ENCODE results near the gene PCDH9.

The PCDH9 gene

DNA sequence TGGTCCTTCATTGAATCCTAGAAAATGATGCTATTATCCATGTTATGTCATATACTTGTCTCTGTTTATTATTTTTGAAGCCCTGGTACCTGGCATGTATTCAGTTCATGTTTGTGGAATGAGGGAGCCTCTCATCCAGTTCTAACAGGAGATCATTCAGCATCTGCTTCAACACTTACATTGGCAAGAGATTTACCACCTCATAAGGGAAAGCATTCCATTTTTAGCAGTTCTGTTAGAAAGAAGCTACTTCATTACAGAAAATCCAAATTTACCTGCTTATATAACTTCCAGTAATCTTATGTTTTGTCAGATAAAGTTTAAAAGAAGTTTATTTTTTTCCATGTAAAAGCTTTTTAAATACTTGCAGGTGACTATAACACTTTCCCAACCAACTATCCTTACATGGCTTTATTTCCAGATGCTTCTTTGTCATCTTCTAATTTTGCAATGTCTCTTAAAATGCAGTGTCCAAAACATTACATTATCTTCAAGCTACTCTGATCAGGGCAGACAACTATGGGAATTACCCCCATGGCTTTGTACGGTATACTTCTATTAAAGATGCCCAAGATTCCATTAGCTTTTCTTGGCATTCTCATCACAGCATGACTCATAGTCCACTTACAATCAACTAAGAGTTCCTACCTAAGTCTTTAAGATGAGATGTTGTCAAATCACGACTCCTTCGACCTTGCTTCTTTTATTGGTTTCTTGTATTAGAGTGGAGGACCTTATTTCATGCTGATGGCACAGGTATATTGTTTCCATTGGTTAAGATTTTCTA lies 262.1 kb downstream of the PCDH9 start:
- DNase-seq (ENCODE audit: low read depth), result no peak

DNA sequence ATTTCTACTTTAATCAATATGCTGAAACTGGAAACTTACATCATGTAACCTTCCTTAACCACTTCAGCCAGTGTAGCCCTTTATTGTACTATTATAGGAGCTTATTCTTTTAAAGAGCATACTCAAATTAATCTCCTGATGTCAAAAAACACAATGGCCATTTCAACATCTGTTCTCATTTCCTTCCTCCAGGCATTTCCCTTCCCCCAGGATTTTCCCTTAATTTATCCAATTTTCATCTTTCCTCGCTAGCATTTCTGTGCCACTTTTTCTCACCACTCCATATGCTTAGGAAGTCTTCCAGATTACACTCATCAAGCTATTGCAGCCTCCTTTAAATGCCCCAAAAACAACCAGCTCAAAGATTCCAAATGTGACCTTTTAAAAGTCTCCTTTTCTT lies 265.0 kb downstream of the PCDH9 start:
- no peak for DNase-seq (ENCODE audit: low read depth)

GRCh38 chr13:66962953-66963352 lies 267.2 kb downstream of the PCDH9 start:
- DNase-seq (ENCODE audit: low read depth), result no peak

- DNase-seq (ENCODE audit: low read depth), result no peak
These were observed 271.5 kb downstream of the PCDH9 start for GRCh38 chr13:66958611-66959010.

- DNase-seq (ENCODE audit: low read depth), result no peak
These were observed 277.6 kb downstream of the PCDH9 start for GRCh38 chr13:66952507-66952906.

- no peak for DNase-seq (ENCODE audit: low read depth)
These were observed 278.7 kb downstream of the PCDH9 start for GRCh38 chr13:66951426-66951825.

DNA sequence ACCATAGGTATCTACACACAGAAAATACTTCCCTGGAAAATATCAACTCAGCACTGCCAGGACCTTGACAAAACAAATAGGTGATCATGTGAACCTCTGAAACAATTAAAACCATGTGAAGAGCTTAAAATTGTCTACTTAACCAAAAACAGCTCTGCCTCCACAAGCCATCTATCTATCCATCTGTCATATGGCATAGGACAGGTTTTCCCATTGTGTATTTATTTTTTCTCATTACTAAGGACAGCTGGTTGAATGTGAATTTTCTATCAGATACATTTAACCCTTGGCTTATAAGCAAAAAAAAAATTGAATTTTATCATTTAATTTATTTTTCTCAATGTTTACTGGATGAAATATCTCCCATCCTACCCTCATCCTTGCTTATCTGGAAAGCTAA lies 279.5 kb downstream of the PCDH9 start:
- DNase-seq (ENCODE audit: low read depth), result no peak

DNA sequence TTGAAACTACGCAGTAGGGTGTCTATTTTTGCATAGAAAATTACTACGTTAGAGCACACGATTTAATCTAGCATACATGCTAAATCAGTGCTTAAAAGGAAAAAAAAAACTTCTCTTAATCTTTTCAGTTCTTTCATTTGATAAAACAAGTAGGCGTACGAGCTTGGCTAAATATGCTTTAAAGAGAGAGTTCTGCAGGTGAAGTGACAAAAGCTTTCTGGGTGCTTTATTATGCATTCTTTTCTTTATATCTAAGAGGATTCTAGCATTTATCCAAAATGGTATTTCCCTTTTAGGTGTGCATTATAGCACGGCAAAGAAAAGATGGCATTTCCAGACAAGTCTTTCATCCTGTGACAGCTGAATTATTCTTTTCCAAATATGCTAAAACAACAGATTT lies 281.2 kb downstream of the PCDH9 start:
- no peak for DNase-seq (ENCODE audit: low read depth)

GRCh38 chr13:66943530-66943929 lies 286.6 kb downstream of the PCDH9 start:
- DNase-seq (ENCODE audit: low read depth), result no peak

DNA sequence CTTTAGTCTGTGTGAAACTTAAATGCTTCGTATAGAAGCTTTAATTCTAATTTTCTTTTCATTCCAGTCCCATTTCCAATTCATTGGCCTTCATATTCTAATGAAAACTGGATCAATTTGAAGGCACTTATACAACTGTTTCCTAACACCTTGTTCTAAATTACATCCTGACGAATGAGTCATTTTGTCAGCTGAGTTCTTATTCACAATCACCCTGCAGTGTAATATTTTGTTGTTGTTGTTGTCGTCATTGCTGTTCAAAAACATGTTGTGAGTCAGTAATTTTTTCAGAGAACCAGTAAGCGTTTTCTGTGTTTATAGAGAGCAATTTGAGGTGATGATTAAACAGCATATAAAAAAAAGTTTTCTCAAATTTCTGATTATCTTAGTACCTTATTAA lies 290.0 kb downstream of the PCDH9 start:
- no peak for DNase-seq (ENCODE audit: low read depth)

DNA sequence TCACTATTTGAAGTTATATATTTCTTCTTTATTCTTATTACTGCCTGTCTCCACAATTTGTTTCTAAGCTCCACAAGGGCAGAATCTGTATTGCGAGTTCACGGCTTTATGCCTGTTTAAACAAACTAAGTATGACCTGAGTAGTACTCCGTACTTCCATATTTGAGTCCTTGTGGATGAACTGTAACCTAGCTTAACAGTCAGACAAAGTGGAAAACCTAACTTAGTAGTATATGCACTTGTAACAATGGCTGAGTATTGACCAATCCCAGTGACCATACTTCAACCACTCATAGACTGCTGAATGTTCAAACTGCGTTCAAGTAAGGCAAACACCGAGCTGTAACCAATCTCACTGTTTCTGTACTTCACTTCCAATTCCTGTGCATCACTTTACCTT lies 292.7 kb downstream of the PCDH9 start:
- no peak for DNase-seq (ENCODE audit: low read depth)

DNA sequence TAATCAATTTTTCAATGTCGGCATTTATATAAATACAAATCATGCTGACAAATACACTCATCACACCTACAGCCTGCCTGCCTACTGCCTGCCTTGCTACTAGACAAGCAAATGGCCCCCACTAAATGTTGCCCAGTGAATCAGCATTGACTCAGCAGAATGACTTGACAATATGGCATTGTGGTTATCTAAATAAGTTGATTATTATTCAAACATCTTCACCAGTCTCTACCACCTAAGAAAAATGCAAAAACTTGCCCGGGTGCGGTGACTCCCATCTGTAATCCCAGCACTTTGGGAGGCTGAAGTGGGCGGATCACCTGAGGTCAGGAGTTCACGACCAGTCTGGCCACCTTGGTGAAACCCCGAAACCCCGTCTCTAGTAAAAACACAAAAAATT lies 296.1 kb downstream of the PCDH9 start:
- DNase-seq (ENCODE audit: low read depth), result no peak

DNA sequence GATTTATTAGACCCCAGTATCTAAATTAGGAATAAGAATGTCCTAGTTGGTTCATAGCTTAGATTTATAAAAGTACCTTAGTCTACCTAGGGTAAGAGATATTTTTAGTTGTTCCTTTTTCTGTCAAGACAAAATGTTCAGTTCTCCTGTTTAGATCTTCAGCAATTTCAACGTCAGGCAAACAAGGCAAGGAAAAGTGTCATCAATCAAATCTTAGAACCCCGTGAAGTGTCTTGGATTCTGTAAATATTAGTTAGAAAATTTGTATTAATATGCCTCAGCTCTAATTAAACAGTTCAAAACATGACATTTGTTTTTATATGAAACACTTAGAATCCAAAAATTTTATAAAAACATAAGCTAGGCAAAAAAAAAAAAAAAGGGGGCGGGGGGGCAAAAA lies 296.6 kb downstream of the PCDH9 start:
- DNase-seq (ENCODE audit: low read depth), result no peak

GRCh38 chr13:66927562-66927961 lies 302.6 kb downstream of the PCDH9 start:
- DNase-seq (ENCODE audit: low read depth), result no peak

GRCh38 chr13:66926851-66927524 lies 303.1 kb downstream of the PCDH9 start:
- DNase-seq (ENCODE audit: low read depth), result no peak

DNA sequence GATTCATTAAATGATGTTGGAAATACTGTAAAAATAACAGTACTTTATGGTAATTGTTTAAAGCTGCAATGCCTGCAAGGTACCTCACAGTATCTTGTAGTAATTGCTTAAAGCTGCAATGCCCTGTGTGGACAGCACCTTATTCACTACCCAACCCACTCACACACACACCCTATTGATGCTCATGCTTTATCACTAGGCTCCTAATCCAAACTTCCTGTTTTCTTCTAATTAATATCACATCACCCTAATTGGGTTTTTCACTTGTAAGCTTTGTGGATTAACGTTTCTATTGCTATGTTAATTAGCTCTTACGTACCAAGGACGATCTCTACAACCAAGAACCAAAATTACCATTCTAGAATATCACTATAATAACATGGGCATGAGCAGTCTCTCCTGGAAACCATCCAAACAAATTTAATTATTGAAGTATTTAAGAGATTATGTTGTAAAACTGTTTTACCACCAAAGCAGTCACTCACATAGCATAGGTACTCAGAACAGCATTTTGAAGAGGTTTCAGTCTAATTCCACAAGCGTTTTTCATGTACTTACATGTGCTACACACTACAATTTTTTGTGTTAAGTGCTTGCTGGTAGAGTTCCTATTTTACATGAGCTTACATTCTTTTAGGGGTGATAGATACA lies 303.8 kb downstream of the PCDH9 start:
- no peak for DNase-seq (ENCODE audit: low read depth)

GRCh38 chr13:66922444-66922843 lies 307.7 kb downstream of the PCDH9 start:
- DNase-seq (ENCODE audit: low read depth), result no peak

DNA sequence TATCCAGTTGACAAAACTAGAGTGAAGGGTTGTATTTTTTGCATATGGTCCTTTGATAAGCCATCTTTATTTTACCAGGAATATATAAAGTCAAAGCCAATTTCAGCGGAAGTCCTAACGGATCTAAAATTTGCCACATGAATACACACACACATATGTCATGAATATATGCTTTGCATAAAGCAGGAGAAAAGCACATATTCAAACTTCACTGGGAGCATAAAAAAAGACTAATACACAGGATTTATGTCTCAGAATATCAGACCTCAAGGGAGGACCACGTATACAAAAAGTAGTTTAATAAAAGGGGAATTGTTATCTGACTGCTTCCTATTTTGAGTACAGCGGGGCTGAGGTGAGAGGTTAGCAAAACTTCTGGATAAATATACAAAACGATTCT lies 308.7 kb downstream of the PCDH9 start:
- DNase-seq (ENCODE audit: low read depth), result no peak

- no peak for DNase-seq (ENCODE audit: low read depth)
These were observed 314.4 kb downstream of the PCDH9 start for GRCh38 chr13:66915596-66916185.

GRCh38 chr13:66914155-66914554 lies 316.0 kb downstream of the PCDH9 start:
- no peak for DNase-seq (ENCODE audit: low read depth)

- no peak for DNase-seq (ENCODE audit: low read depth)
These were observed 318.7 kb downstream of the PCDH9 start for GRCh38 chr13:66911411-66911939.

- no peak for DNase-seq (ENCODE audit: low read depth)
These were observed 330.2 kb downstream of the PCDH9 start for GRCh38 chr13:66899955-66900354.

- DNase-seq (ENCODE audit: low read depth), result no peak
These were observed 333.2 kb downstream of the PCDH9 start for GRCh38 chr13:66896933-66897332.

All from T-helper 22 cell (primary cell).